Pulmonary artery endothelial cell (primary cell): ENCODE measurements around the gene SYK. TPM values are rescaled to one million over a fixed set of nuclear protein-coding genes. Genes with fewer than 3 reads are reported as not detected.
"Not testable (repeated sequence)": the region's sequence is repeated elsewhere in the genome, so short reads cannot be mapped to it uniquely, and the experiment has no call there.

Source experiments
- DNase-seq: peaks from one replicate; pipeline ENCODE4 v3.0.0-alpha.2; 2011; ENCODE audit warnings: low read depth, low spot score
- total RNA-seq: library from RNA; depleted of rRNA; stranded (reverse); fragments of >200 nt; gene quantifications from 2 replicates; pipeline ENCODE4 v1.2.3, GENCODE V29; 2014

The SYK gene
- total RNA-seq, 1 donor from 2014 or later: 0.07 TPM

GRCh38 chr9:90795084-90795483 lies 6.5 kb upstream of the SYK start:
- no peak for DNase-seq

GRCh38 chr9:90795871-90796317 lies 5.7 kb upstream of the SYK start:
- DNase-seq: no peak

- no peak for DNase-seq
Measured at GRCh38 chr9:90799271-90799852, 2.3 kb upstream of the SYK start.

- DNase-seq: no peak
Measured at GRCh38 chr9:90801973-90802322, 329 bp downstream of the SYK start.

GRCh38 chr9:90802386-90802985 lies 867 bp downstream of the SYK start:
- DNase-seq: no peak

GRCh38 chr9:90803860-90804593 lies 2.4 kb downstream of the SYK start:
- DNase-seq: no peak

GRCh38 chr9:90805006-90805996 lies 3.7 kb downstream of the SYK start:
- no peak for DNase-seq

GRCh38 chr9:90807006-90807405 lies 5.4 kb downstream of the SYK start:
- no peak for DNase-seq

GRCh38 chr9:90808398-90808797 lies 6.8 kb downstream of the SYK start:
- no peak for DNase-seq

GRCh38 chr9:90808890-90809685 lies 7.5 kb downstream of the SYK start:
- DNase-seq: no peak

- DNase-seq: no peak
Measured at GRCh38 chr9:90810691-90811090, 9.1 kb downstream of the SYK start.

- no peak for DNase-seq
Measured at GRCh38 chr9:90813046-90813445, 11.4 kb downstream of the SYK start.

- no peak for DNase-seq
Measured at GRCh38 chr9:90813523-90813922, 11.9 kb downstream of the SYK start.

- no peak for DNase-seq
Measured at GRCh38 chr9:90814355-90814754, 12.7 kb downstream of the SYK start.

GRCh38 chr9:90815183-90815943 lies 13.7 kb downstream of the SYK start:
- no peak for DNase-seq

GRCh38 chr9:90815944-90816357 lies 14.3 kb downstream of the SYK start:
- DNase-seq: no peak

GRCh38 chr9:90816690-90817089 lies 15.1 kb downstream of the SYK start:
- no peak for DNase-seq

- no peak for DNase-seq
Measured at GRCh38 chr9:90818279-90818678, 16.7 kb downstream of the SYK start.

- not testable (repeated sequence) for DNase-seq
Measured at GRCh38 chr9:90820406-90820805, 18.8 kb downstream of the SYK start.

- DNase-seq: not testable (repeated sequence)
Measured at GRCh38 chr9:90821236-90821635, 19.6 kb downstream of the SYK start.
